Loucy (cell line): ENCODE results near the gene RPS6KA1.

Source experiments
- H2AFZ ChIP-seq: fragments of 200-600 bp; sonication (generic); 2 replicates; pipeline ENCODE4 v1.6.0; 2016; ENCODE audit warnings: antibody characterized with exemption, mild to moderate bottlenecking, low read length, moderate library complexity
- H3F3A ChIP-seq: fragments of 200-600 bp; 2 replicates; pipeline ENCODE4 v1.6.0; 2016; ENCODE audit warnings: antibody characterized with exemption, low read depth, mild to moderate bottlenecking
- H3K27me3 ChIP-seq: fragments of 200-600 bp; sonication (generic); 2 replicates; pipeline ENCODE4 v1.6.1; 2014; ENCODE audit warnings: low read length, mild to moderate bottlenecking; ENCODE audit not compliant: insufficient read depth, poor library complexity, severe bottlenecking
- H3K36me3 ChIP-seq: fragments of 200-600 bp; sonication (generic); 2 replicates; pipeline ENCODE4 v1.6.1; 2016; ENCODE audit warnings: low read length; ENCODE audit not compliant: insufficient read depth
- H3K4me1 ChIP-seq: fragments of 200-600 bp; sonication (generic); 2 replicates; pipeline ENCODE4 v1.5.1; 2014; ENCODE audit warnings: low read length, mild to moderate bottlenecking; ENCODE audit not compliant: insufficient read depth, poor library complexity, severe bottlenecking
- H3K4me2 ChIP-seq: fragments of 200-600 bp; sonication (generic); 2 replicates; pipeline ENCODE4 v1.6.0; 2014; ENCODE audit warnings: antibody characterized with exemption, low read length, low read depth, mild to moderate bottlenecking; ENCODE audit not compliant: poor library complexity, severe bottlenecking
- H3K4me3 ChIP-seq: fragments of 200-600 bp; sonication (generic); 2 replicates; pipeline ENCODE4 v1.5.1; 2014; ENCODE audit warnings: low read length, mild to moderate bottlenecking, mixed read lengths; ENCODE audit not compliant: poor library complexity, severe bottlenecking
- H3K79me2 ChIP-seq: fragments of 200-600 bp; sonication (generic); 2 replicates; pipeline ENCODE4 v1.6.1; 2014; ENCODE audit warnings: low read length; ENCODE audit not compliant: insufficient read depth
- H3K9ac ChIP-seq: fragments of 200-600 bp; sonication (generic); 2 replicates; pipeline ENCODE4 v1.6.0; 2014; ENCODE audit warnings: mild to moderate bottlenecking, low read depth, low read length, moderate library complexity; ENCODE audit not compliant: poor library complexity, severe bottlenecking
- H3K9me2 ChIP-seq: fragments of 200-600 bp; sonication (generic); replicated peaks from 2 replicates; pipeline ENCODE4 v1.6.1; 2016; ENCODE audit warnings: low read depth, low read length, mixed read lengths
- H3K9me3 ChIP-seq: fragments of 200-600 bp; sonication (generic); 2 replicates; pipeline ENCODE4 v1.6.1; 2014; ENCODE audit warnings: mild to moderate bottlenecking, antibody characterized with exemption, low read length, low read depth; ENCODE audit not compliant: insufficient read depth
- H4K20me1 ChIP-seq: fragments of 200-600 bp; sonication (generic); 2 replicates; pipeline ENCODE4 v1.6.0; 2014; ENCODE audit warnings: antibody characterized with exemption, low read length, mild to moderate bottlenecking; ENCODE audit not compliant: insufficient read depth, poor library complexity, severe bottlenecking
- EZH2phosphoT487 ChIP-seq: fragments of 200-600 bp; IDR thresholded peaks from 2 replicates; pipeline ENCODE4 v1.6.1; 2018; ENCODE audit warnings: antibody characterized with exemption, mild to moderate bottlenecking, moderate library complexity, borderline replicate concordance
- TF ChIP-seq, protein P1 (sequence below): fragments of 200-600 bp; sonication (generic); conservative IDR thresholded peaks from 2 replicates; pipeline ENCODE4 v1.5.1; 2014; ENCODE audit warnings: mild to moderate bottlenecking, antibody characterized with exemption, low read length

RPS6KA1 gene

GRCh38 chr1:26546819-26547218, 17.3 kb downstream of the RPS6KA1 start:
- peak overlapping the region; percentile 87 for H3K4me2 ChIP-seq
- no peak overlapping the region for H2AFZ ChIP-seq
- H3K9me2 ChIP-seq = no peaks in the 10 kb centered on the region
- peaks cover 51% of the 10 kb centered on the region for H3K4me1 ChIP-seq
- peaks cover 15% of the 10 kb centered on the region; the same call in 1 of the 2 replicates for H3K36me3 ChIP-seq
- TF ChIP-seq, protein P1, sequence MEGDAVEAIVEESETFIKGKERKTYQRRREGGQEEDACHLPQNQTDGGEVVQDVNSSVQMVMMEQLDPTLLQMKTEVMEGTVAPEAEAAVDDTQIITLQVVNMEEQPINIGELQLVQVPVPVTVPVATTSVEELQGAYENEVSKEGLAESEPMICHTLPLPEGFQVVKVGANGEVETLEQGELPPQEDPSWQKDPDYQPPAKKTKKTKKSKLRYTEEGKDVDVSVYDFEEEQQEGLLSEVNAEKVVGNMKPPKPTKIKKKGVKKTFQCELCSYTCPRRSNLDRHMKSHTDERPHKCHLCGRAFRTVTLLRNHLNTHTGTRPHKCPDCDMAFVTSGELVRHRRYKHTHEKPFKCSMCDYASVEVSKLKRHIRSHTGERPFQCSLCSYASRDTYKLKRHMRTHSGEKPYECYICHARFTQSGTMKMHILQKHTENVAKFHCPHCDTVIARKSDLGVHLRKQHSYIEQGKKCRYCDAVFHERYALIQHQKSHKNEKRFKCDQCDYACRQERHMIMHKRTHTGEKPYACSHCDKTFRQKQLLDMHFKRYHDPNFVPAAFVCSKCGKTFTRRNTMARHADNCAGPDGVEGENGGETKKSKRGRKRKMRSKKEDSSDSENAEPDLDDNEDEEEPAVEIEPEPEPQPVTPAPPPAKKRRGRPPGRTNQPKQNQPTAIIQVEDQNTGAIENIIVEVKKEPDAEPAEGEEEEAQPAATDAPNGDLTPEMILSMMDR = no peak
- no peak for TF ChIP-seq EZH2phosphoT487
- H3K9me3 ChIP-seq = no peaks in the 10 kb centered on the region
- 0 out of 2 replicates have a peak, but pooled peaks cover 8% of the 10 kb centered on the region for H3F3A ChIP-seq
- H3K4me3 ChIP-seq = peak overlapping the region; percentile 98
- peaks cover 52% of the 10 kb centered on the region for H3K79me2 ChIP-seq
- H3K9ac ChIP-seq = peak overlapping the region; percentile 99
- H3K27me3 ChIP-seq = no peaks in the 10 kb centered on the region
- H4K20me1 ChIP-seq = peaks cover 23% of the 10 kb centered on the region

DNA sequence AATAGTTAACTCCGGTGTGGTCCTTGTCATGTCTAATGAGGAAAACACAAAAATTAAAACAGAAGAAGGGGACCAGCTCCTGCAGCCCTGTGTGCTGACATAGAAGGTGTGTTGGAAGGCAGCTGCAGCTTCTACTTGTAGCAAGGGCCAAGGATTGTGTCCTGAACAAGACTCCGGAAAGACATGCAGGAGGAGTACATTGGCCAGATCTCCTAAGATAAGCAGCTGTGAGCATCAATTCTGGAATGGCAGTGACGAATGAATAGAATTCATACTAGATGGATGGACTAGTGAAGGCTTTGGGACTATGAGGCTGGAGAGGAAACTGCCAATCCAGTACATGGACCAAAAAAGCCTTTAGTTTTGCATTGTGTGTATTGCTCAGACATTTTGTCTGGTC, 19.3 kb downstream of the RPS6KA1 start:
- Histone ChIP-seq H3K4me2 (no peak overlapping the region), H2AFZ (no peak overlapping the region), H3K9me2 (no peaks in the 10 kb centered on the region), H4K20me1 (peaks cover 23% of the 10 kb centered on the region), H3K36me3 (peaks cover 28% of the 10 kb centered on the region; the same call in 1 of the 2 replicates), H3K79me2 (peaks cover 41% of the 10 kb centered on the region), H3K9me3 (no peaks in the 10 kb centered on the region), H3K27me3 (no peaks in the 10 kb centered on the region), H3K4me1 (peaks cover 33% of the 10 kb centered on the region), H3K9ac (no peak overlapping the region), H3F3A (no peaks in the 10 kb centered on the region), H3K4me3 (no peak overlapping the region)
- TF ChIP-seq EZH2phosphoT487 = no peak
- TF ChIP-seq, protein P1 = no peak

GRCh38 chr1:26550946-26551345, 21.4 kb downstream of the RPS6KA1 start:
- Histone ChIP-seq H3K36me3 (peaks cover 43% of the 10 kb centered on the region; the same call in 1 of the 2 replicates), H3K4me2 (no peak overlapping the region), H2AFZ (no peak overlapping the region), H3K9me3 (no peaks in the 10 kb centered on the region), H3K9me2 (no peaks in the 10 kb centered on the region), H4K20me1 (peaks cover 21% of the 10 kb centered on the region), H3K4me3 (no peak overlapping the region), H3K9ac (no peak overlapping the region), H3K27me3 (no peaks in the 10 kb centered on the region), H3F3A (no peaks in the 10 kb centered on the region), H3K79me2 (peaks cover 30% of the 10 kb centered on the region), H3K4me1 (peaks cover 29% of the 10 kb centered on the region)
- TF ChIP-seq, protein P1 = no peak
- no peak for TF ChIP-seq EZH2phosphoT487
